Glutamatergic neuron (in vitro differentiated cells): ENCODE data around the gene PDCL3. TPM values are rescaled to one million over a fixed set of nuclear protein-coding genes. Genes with fewer than 3 reads are reported as not detected.

Experiments used
- DNase-seq: peaks from one replicate; pipeline ENCODE4 v3.0.0; 2022
- H3K27ac Mint-ChIP-seq: one replicate; pipeline ENCODE4 v1.8.0; 2020; ENCODE audit warnings: mild to moderate bottlenecking, mixed read lengths, inconsistent platforms; ENCODE audit not compliant: unreplicated experiment
- H3K27me3 Mint-ChIP-seq: one replicate; pipeline ENCODE4 v1.8.0; 2020; ENCODE audit warnings: mild to moderate bottlenecking, moderate library complexity, mixed read lengths, inconsistent platforms; ENCODE audit not compliant: unreplicated experiment
- H3K36me3 Mint-ChIP-seq: one replicate; pipeline ENCODE4 v1.8.0; 2020; ENCODE audit warnings: mild to moderate bottlenecking, mixed read lengths, inconsistent platforms; ENCODE audit not compliant: unreplicated experiment
- H3K4me1 Mint-ChIP-seq: one replicate; pipeline ENCODE4 v1.8.0; 2020; ENCODE audit warnings: mild to moderate bottlenecking, low read depth, mixed read lengths, inconsistent platforms; ENCODE audit not compliant: unreplicated experiment
- H3K4me3 Mint-ChIP-seq: one replicate; pipeline ENCODE4 v1.8.0; 2020; ENCODE audit warnings: mild to moderate bottlenecking, mixed read lengths, inconsistent platforms; ENCODE audit not compliant: unreplicated experiment
- H3K9me3 Mint-ChIP-seq: one replicate; pipeline ENCODE4 v1.8.0; 2020; ENCODE audit warnings: mild to moderate bottlenecking, moderate library complexity, mixed read lengths, inconsistent platforms; ENCODE audit not compliant: unreplicated experiment
- total RNA-seq: library from RNA; stranded (reverse); fragmentation: NEBNext Ultra II Directional; extraction: Animal tissue kit (Norgen Biotek cat#: 25700); gene quantifications from one replicate; pipeline ENCODE4 v1.2.1, GENCODE V29; 2021; ENCODE audit not compliant: unreplicated experiment
- TF ChIP-seq, protein P1 (sequence below): fragments of 200-600 bp; sonication (generic); IDR thresholded peaks from one replicate; pipeline ENCODE4 v1.5.0; 2021; ENCODE audit not compliant: partially characterized antibody, unreplicated experiment

PDCL3 gene
- total RNA-seq, 1 donor from 2014 or later = 24.9 TPM

DNA sequence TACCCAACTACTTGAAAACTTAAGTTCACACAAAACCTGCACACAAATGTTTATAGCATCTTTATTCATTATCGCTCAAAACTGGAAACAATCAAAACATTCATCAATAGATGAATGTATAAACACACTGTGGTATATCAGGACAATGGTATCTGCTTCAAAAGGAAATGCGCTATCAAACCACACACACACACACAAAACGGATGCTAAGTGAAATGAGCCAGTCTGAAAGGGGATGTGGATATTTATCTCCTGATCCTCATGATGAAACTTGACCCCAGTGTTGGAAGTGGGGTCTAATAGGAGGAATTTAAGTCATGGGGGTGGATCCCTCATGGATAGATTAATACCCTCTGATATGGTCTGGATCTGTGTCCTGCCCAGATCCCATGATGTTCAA is 22.0 kb downstream of the PDCL3 start:
- Mint-ChIP-seq H3K4me3 (no peak overlapping the region), H3K36me3 (peaks cover 12% of the 10 kb centered on the region), H3K4me1 (no peaks in the 10 kb centered on the region), H3K9me3 (no peaks in the 10 kb centered on the region), H3K27me3 (peaks cover 2% of the 10 kb centered on the region), H3K27ac (no peak overlapping the region)
- TF ChIP-seq, protein P1, sequence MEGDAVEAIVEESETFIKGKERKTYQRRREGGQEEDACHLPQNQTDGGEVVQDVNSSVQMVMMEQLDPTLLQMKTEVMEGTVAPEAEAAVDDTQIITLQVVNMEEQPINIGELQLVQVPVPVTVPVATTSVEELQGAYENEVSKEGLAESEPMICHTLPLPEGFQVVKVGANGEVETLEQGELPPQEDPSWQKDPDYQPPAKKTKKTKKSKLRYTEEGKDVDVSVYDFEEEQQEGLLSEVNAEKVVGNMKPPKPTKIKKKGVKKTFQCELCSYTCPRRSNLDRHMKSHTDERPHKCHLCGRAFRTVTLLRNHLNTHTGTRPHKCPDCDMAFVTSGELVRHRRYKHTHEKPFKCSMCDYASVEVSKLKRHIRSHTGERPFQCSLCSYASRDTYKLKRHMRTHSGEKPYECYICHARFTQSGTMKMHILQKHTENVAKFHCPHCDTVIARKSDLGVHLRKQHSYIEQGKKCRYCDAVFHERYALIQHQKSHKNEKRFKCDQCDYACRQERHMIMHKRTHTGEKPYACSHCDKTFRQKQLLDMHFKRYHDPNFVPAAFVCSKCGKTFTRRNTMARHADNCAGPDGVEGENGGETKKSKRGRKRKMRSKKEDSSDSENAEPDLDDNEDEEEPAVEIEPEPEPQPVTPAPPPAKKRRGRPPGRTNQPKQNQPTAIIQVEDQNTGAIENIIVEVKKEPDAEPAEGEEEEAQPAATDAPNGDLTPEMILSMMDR = no peak
- DNase-seq = no peak

DNA sequence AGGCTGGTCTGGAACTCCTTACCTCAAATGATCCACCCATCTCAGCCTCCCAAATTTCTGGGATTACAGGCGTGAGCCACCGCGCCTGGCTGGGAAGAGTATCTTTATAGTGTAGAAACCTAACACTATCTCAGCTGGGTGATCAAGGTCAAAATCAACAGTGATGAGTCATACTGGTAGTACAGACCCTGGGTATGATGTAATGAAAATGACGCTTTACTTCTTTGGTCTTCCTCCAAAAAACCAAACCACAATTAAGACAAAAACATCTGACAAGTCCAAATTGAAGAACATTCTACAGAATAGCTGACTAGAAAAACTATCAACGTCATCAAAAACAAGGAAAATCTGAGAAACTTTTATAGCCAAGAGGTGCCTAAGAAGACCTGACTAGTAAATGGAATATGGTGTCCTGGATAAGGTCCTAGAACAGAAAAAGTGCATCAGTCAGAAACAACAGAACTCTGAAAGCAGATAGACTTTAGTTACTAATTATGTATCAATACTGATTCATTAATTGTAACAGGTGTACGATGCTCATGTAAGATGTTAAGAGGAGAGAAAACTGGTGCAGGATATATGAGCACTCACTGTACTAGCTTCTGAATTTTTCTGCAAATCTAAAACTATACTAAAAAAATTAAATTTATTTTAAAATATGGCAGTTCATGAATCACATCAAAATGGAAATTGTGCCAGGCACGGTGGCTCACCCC is 25.4 kb downstream of the PDCL3 start:
- Mint-ChIP-seq H3K9me3 (no peaks in the 10 kb centered on the region), H3K4me3 (no peak overlapping the region), H3K27me3 (peaks cover 2% of the 10 kb centered on the region), H3K4me1 (no peaks in the 10 kb centered on the region), H3K36me3 (peaks cover 12% of the 10 kb centered on the region), H3K27ac (no peak overlapping the region)
- TF ChIP-seq, protein P1 = no peak
- no peak for DNase-seq

DNA sequence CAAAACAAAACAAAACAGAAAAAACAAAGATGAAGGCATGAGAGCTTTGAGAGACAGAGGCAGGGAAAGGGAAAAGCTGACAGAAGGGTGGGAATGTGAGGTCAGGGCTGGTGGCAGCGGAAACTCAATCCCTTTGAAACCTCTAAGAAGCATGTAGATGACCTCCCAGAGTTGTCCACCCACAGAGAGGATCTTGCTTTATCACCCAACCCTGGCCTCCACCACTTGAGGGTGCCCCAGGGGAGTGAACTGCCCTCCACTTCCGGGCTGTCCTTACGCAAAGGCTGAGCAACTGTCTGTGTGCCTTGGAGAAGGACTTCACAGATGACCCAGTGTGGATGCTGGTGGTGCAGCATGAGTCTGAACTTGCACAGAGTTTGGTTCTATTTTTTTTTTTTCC is 26.7 kb downstream of the PDCL3 start:
- Mint-ChIP-seq H3K9me3 (no peaks in the 10 kb centered on the region), H3K4me1 (no peaks in the 10 kb centered on the region), H3K36me3 (peaks cover 12% of the 10 kb centered on the region), H3K27me3 (peaks cover 2% of the 10 kb centered on the region), H3K27ac (no peak overlapping the region), H3K4me3 (no peak overlapping the region)
- TF ChIP-seq, protein P1 = no peak
- no peak for DNase-seq

DNA sequence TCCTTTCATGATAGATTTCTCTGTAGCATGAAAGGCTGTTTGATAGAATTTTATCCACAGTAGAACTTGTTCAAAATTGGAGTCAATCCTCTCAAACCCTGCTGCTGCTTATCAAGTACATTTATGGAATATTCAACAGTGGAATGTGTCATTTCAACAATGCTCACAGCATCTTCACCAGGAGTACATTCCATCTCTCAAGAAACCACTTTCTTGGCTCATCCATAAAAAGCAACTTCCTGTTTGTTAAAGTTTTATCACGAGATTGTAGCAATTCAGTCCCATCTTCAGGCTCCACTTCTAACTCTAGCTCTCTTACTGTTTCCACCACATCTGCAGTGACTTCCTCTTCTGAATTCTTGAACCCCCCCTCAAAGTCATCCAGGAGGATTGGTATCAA is 29.4 kb downstream of the PDCL3 start:
- Mint-ChIP-seq H3K4me1 (no peaks in the 10 kb centered on the region), H3K9me3 (no peaks in the 10 kb centered on the region), H3K27ac (no peak overlapping the region), H3K27me3 (peaks cover 4% of the 10 kb centered on the region), H3K4me3 (no peak overlapping the region), H3K36me3 (no peaks in the 10 kb centered on the region)
- DNase-seq = no peak
- TF ChIP-seq, protein P1 = no peak

DNA sequence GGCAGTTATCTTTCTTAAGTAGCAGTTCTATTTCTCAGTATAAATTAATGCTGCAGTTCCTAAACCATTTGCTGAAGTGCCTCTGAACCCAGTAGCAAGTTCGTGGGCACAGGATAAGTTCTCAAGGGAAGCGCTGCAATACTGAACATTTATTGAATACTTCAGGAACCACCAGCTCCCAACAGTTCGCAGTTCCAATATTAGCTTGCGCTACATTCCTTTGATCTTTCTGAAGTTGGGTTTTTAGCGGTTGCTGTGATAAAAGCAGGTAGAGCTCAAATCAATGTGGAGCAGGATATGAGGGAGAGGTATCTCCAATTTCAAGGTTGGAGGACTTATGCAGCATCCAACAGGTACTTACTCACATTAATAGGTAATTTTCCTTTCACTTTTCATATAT is 33.7 kb downstream of the PDCL3 start:
- no peaks in the 10 kb centered on the region for H3K36me3 Mint-ChIP-seq
- H3K27ac Mint-ChIP-seq = no peak overlapping the region
- no peak overlapping the region for H3K4me3 Mint-ChIP-seq
- TF ChIP-seq, protein P1 = no peak
- peaks cover 2% of the 10 kb centered on the region for H3K27me3 Mint-ChIP-seq
- no peaks in the 10 kb centered on the region for H3K9me3 Mint-ChIP-seq
- no peak for DNase-seq
- no peaks in the 10 kb centered on the region for H3K4me1 Mint-ChIP-seq
